PC-9 (cell line): ENCODE measurements around the gene ISM2. TPM values are rescaled to one million over a fixed set of nuclear protein-coding genes. Genes with fewer than 3 reads are reported as not detected.

Experiments used
- BruUV-seq: library from RNA; stranded (reverse); fragments of 400-500 nt; replicated peaks from 2 replicates; lab custom pipeline; 2021; lab: Mats Ljungman, UMichigan
- CTCF ChIA-PET: fragments of 300-600 bp; sonication (Branson Sonifier 250); formaldehyde crosslinking; loops from one replicate; lab custom pipeline; 2022; ENCODE audit warnings: antibody characterized with exemption; lab: Charles Lee
- POLR2A ChIA-PET: fragments of 300-600 bp; sonication (Branson Sonifier 250); formaldehyde crosslinking; loops from one replicate; lab custom pipeline; 2022; ENCODE audit warnings: antibody characterized with exemption; ENCODE audit not compliant: unreplicated experiment; lab: Charles Lee
- DNase-seq, 2 experiments: peaks; one replicate each; pipeline versions ENCODE4 v3.0.0 to v3.0.0-alpha.2; 2015 to 2022; ENCODE audit warnings: mixed read lengths in 1 of 2
- H2AFZ ChIP-seq: fragments of 200-600 bp; sonication (generic); 2 replicates; pipeline ENCODE4 v1.8.1; 2017; ENCODE audit warnings: antibody characterized with exemption
- H3F3A ChIP-seq: fragments of 200-600 bp; sonication (generic); 2 replicates; pipeline ENCODE4 v1.8.1; 2017; ENCODE audit warnings: antibody characterized with exemption, mild to moderate bottlenecking, low read depth; ENCODE audit not compliant: insufficient read depth
- H3K27ac ChIP-seq: fragments of 200-600 bp; sonication (generic); 2 replicates; pipeline ENCODE4 v1.6.1; 2016; ENCODE audit warnings: mixed run types
- H3K27me3 ChIP-seq: fragments of 200-600 bp; sonication (generic); 2 replicates; pipeline ENCODE4 v1.6.1; 2016; ENCODE audit warnings: low read depth, mixed run types; ENCODE audit not compliant: insufficient read depth
- H3K36me3 ChIP-seq: fragments of 200-600 bp; sonication (generic); 2 replicates; pipeline ENCODE4 v1.6.1; 2016; ENCODE audit warnings: low read depth, mixed run types
- H3K4me1 ChIP-seq: fragments of 200-600 bp; sonication (generic); replicated peaks from 2 replicates; pipeline ENCODE4 v1.6.1; 2016; ENCODE audit warnings: mixed run types; ENCODE audit not compliant: insufficient read depth
- H3K4me2 ChIP-seq: fragments of 200-600 bp; sonication (generic); 2 replicates; pipeline ENCODE4 v1.6.1; 2017; ENCODE audit warnings: mixed run types
- H3K4me3 ChIP-seq: fragments of 200-600 bp; sonication (generic); 2 replicates; pipeline ENCODE4 v1.6.1; 2016; ENCODE audit warnings: mixed run types
- H3K79me2 ChIP-seq: fragments of 200-600 bp; sonication (generic); 2 replicates; pipeline ENCODE4 v1.6.1; 2017; ENCODE audit warnings: low read depth, mixed run types
- H3K9me2 ChIP-seq: fragments of 200-600 bp; sonication (generic); 2 replicates; pipeline ENCODE4 v1.8.1; 2017; ENCODE audit warnings: mild to moderate bottlenecking; ENCODE audit not compliant: insufficient read depth
- H3K9me3 ChIP-seq: fragments of 200-600 bp; sonication (generic); 2 replicates; pipeline ENCODE4 v1.8.1; 2016; ENCODE audit warnings: low read depth; ENCODE audit not compliant: insufficient read depth
- H4K20me1 ChIP-seq: fragments of 200-600 bp; sonication (generic); 2 replicates; pipeline ENCODE4 v1.8.1; 2017; ENCODE audit not compliant: insufficient read depth
- CTCF ChIP-seq: fragments of 200-600 bp; sonication (generic); conservative IDR thresholded peaks from 2 replicates; pipeline ENCODE4 v1.6.1; 2017; ENCODE audit warnings: mixed run types, antibody characterized with exemption, mild to moderate bottlenecking, moderate library complexity
- EZH2 ChIP-seq: fragments of 200-600 bp; sonication (generic); IDR thresholded peaks from 2 replicates; pipeline ENCODE4 v1.8.0; 2017; ENCODE audit warnings: antibody characterized with exemption, low read depth
- intact Hi-C: fragments of 100-400 bp; cut with micrococcal nuclease; formaldehyde crosslinking; loops from one replicate; pipeline ENCODE4 v1.10.0; 2022; ENCODE audit not compliant: unreplicated experiment
- total RNA-seq: library from RNA; stranded (reverse); gene quantifications from 2 replicates; pipeline ENCODE4 v1.2.3, GENCODE V29; 2021

Gene ISM2
- total RNA-seq, 1 experiment from 2014 or later, result not detected

DNA sequence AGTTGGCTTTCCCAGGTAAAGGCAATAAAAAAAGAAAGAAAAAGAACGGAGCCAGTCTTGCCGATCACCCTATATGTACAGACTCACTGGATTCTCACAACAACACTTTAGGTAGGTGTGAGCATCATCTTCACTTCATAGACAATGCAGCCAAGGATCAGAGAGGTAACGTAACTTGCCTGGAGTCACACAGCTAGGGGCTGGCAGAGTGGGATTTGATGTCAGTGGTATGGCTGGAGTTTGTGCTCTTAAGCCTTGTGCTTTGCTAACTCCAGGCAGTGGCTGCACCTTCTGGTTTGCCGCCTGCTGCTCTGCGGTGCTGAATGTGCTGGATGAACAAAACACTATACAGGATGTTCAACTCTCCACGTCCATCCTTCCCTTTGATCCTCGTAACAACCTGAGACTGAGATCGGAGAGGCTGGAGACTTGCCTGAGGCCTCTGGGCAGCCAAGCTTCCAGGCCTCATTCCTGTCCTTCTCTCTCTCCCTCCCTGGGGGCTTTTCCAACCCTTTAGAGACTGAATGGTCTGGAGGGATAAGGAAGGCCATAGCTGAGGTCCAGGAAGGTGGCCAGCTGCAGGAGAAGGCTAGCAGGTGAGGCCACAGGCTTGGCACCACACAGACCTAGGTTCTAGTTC, 8.1 kb downstream of the ISM2 start:
- no TSS peak for BruUV-seq

GRCh38 chr14:77489041-77489440, 9.6 kb downstream of the ISM2 start:
- H3K4me2 ChIP-seq, result no peak overlapping the region
- ChIA-PET CTCF (no interaction called here), POLR2A (no interaction called here)
- H3K36me3 ChIP-seq, result no peaks in the 10 kb centered on the region
- no peak overlapping the region for H3K27ac ChIP-seq
- TF ChIP-seq EZH2 (no peak), CTCF (no peak)
- H3K4me3 ChIP-seq, result no peak overlapping the region
- intact Hi-C loops, result no loop called here
- H3K79me2 ChIP-seq, result no peaks in the 10 kb centered on the region
- no peaks in the 10 kb centered on the region for H3K9me3 ChIP-seq
- no peaks in the 10 kb centered on the region for H4K20me1 ChIP-seq
- H3K9me2 ChIP-seq, result no peaks in the 10 kb centered on the region
- H3K27me3 ChIP-seq, result no peaks in the 10 kb centered on the region
- no peak for DNase-seq
- no peaks in the 10 kb centered on the region for H3F3A ChIP-seq
- BruUV-seq, result no TSS peak
- H2AFZ ChIP-seq, result no peak overlapping the region
- no peaks in the 10 kb centered on the region for H3K4me1 ChIP-seq

More for the DNA sequence above, 8.1 kb downstream of the ISM2 start:
- POLR2A ChIA-PET, result no interaction called here
- peaks cover 4% of the 10 kb centered on the region; the same call in 1 of the 2 replicates for H3F3A ChIP-seq
- no peaks in the 10 kb centered on the region for H3K79me2 ChIP-seq
- no peaks in the 10 kb centered on the region for H3K9me2 ChIP-seq
- no peak overlapping the region for H3K4me3 ChIP-seq
- H3K27me3 ChIP-seq, result no peaks in the 10 kb centered on the region
- DNase-seq, result no peak
- H3K9me3 ChIP-seq, result no peaks in the 10 kb centered on the region
- CTCF ChIA-PET, result no interaction called here
- H2AFZ ChIP-seq, result no peak overlapping the region
- no peak overlapping the region for H3K27ac ChIP-seq
- no peaks in the 10 kb centered on the region for H3K4me1 ChIP-seq
- no peaks in the 10 kb centered on the region for H3K36me3 ChIP-seq
- H4K20me1 ChIP-seq, result no peaks in the 10 kb centered on the region
- no peak overlapping the region for H3K4me2 ChIP-seq
- intact Hi-C loops, result no loop called here
- TF ChIP-seq CTCF (no peak), EZH2 (no peak)

DNA sequence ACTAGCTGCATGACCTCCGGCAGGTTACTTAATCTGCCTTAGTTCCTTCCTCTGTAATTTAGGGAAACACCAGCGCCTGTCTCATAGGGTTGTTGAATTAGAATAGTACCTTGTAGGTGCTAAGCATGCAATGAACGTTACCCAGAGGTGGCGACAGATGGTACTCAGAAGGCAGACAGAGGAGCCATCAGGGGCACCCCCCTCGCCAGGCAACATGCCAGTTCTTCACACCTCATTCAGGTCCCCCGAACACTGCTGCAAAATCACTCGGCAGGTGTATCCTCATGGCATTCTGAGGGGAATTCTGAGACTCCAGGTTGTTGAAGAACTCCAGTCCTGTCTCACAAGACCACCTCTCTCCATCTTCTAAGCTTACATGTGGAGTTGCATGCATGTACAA, 10.1 kb downstream of the ISM2 start:
- intact Hi-C loops, result no loop called here
- Histone ChIP-seq H3K9me2 (no peaks in the 10 kb centered on the region), H3F3A (no peaks in the 10 kb centered on the region), H3K4me1 (no peaks in the 10 kb centered on the region), H3K27ac (no peak overlapping the region), H3K4me3 (no peak overlapping the region), H3K36me3 (no peaks in the 10 kb centered on the region), H3K79me2 (no peaks in the 10 kb centered on the region), H2AFZ (no peak overlapping the region), H4K20me1 (no peaks in the 10 kb centered on the region), H3K9me3 (no peaks in the 10 kb centered on the region), H3K27me3 (no peaks in the 10 kb centered on the region), H3K4me2 (no peak overlapping the region)
- BruUV-seq, result no TSS peak
- TF ChIP-seq EZH2 (no peak), CTCF (no peak)
- CTCF ChIA-PET, result no interaction called here
- no peak for DNase-seq
- POLR2A ChIA-PET, result no interaction called here
